Rectal smooth muscle tissue (tissue), 1 donor: ENCODE results near the gene ANKRD42.
"Not testable (repeated sequence)": the region's sequence is repeated elsewhere in the genome, so short reads cannot be mapped to it uniquely, and the experiment has no call there.

Experiments
- H3K27ac ChIP-seq: one replicate; pipeline ENCODE4 v1.7.0; 2013; ENCODE audit warnings: low read depth, low read length, inconsistent platforms
- H3K27me3 ChIP-seq: one replicate; pipeline ENCODE4 v1.7.0; 2013; ENCODE audit warnings: low read length; ENCODE audit not compliant: control insufficient read depth, insufficient read depth
- H3K36me3 ChIP-seq: one replicate; pipeline ENCODE4 v1.7.0; 2013; ENCODE audit warnings: low read length; ENCODE audit not compliant: control insufficient read depth, insufficient read depth
- H3K4me1 ChIP-seq: one replicate; pipeline ENCODE4 v1.7.0; 2013; ENCODE audit warnings: low read length; ENCODE audit not compliant: control insufficient read depth, insufficient read depth
- H3K4me3 ChIP-seq: one replicate; pipeline ENCODE4 v1.7.0; 2013; ENCODE audit warnings: low read length
- H3K9ac ChIP-seq: one replicate; pipeline ENCODE4 v1.7.0; 2013; ENCODE audit warnings: low read length

ANKRD42 gene

DNA sequence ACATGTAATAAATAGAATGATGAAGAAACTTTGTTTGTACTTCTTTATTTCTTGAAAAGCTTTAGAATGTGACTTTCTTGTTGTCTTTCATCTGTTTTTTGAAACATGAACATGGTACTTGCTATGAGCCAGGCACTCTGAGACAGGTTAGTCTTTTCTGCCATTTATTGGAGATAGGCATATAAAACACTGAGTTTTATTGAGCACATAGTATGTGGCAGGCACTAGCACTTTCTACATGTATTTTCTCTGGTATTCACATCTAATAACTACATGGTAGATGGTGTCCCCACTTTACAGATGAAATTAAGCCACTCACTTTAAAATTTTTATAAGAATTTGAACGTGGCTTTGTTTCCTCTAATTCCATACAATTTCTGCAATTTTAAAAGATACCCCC is 7.7 kb upstream of the ANKRD42 start:
- H3K9ac ChIP-seq: no peak overlapping the region
- peaks cover 25% of the 10 kb centered on the region for H3K36me3 ChIP-seq
- H3K27ac ChIP-seq: no peak overlapping the region
- no peak overlapping the region for H3K4me3 ChIP-seq
- no peaks in the 10 kb centered on the region for H3K27me3 ChIP-seq
- no peaks in the 10 kb centered on the region for H3K4me1 ChIP-seq

DNA sequence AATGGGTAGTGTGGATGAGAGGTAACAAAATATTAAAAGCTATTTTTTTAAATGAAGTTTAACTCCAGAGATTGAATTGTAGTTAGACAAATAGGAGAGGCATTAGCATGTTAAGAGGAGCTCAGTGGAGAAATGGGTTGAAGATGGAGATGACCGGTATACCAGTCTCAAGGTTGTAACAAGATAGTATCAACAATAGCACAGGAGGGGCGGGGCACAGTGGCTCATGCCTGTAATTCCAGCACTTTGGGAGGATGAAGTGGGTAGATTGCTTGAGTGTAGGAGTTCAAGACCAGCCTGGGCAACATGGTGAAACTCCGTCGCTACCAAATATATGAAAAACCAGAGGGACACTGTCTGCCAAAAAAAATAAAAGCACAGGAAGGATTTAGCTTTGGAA is 6.0 kb upstream of the ANKRD42 start:
- H3K27ac ChIP-seq: no peak overlapping the region
- no peak overlapping the region for H3K9ac ChIP-seq
- H3K36me3 ChIP-seq: peaks cover 22% of the 10 kb centered on the region
- H3K27me3 ChIP-seq: no peaks in the 10 kb centered on the region
- no peak overlapping the region for H3K4me3 ChIP-seq
- H3K4me1 ChIP-seq: peaks cover 3% of the 10 kb centered on the region

- no peaks in the 10 kb centered on the region for H3K27me3 ChIP-seq
- H3K4me1 ChIP-seq: peaks cover 14% of the 10 kb centered on the region
- no peak overlapping the region for H3K9ac ChIP-seq
- H3K36me3 ChIP-seq: peaks cover 8% of the 10 kb centered on the region
- H3K27ac ChIP-seq: no peak overlapping the region
- H3K4me3 ChIP-seq: no peak overlapping the region
Observed at GRCh38 chr11:83191491-83191890, 2.0 kb upstream of the ANKRD42 start.

DNA sequence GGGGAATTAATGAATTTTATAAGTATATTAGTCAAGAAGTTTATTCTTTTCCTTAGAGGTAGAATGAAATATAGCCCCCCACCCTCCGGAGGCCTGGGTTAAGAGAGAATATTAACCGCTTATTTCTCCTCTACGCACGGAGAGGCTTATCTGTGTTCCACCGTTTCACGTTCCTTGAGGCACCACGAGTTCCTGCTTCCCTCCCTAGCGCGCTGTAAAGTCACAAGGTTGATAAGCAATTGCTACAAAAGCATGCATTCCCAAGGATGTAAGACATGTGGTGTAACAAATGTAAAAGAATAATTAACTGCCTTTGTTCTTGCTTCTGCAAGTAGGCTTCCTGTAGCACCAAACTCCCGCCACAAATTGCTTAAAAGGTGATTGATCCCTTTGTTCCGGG is 1.5 kb upstream of the ANKRD42 start:
- Histone ChIP-seq H3K4me1 (peaks cover 14% of the 10 kb centered on the region), H3K27ac (no peak overlapping the region), H3K9ac (no peak overlapping the region), H3K4me3 (no peak overlapping the region), H3K36me3 (peaks cover 8% of the 10 kb centered on the region), H3K27me3 (no peaks in the 10 kb centered on the region)

DNA sequence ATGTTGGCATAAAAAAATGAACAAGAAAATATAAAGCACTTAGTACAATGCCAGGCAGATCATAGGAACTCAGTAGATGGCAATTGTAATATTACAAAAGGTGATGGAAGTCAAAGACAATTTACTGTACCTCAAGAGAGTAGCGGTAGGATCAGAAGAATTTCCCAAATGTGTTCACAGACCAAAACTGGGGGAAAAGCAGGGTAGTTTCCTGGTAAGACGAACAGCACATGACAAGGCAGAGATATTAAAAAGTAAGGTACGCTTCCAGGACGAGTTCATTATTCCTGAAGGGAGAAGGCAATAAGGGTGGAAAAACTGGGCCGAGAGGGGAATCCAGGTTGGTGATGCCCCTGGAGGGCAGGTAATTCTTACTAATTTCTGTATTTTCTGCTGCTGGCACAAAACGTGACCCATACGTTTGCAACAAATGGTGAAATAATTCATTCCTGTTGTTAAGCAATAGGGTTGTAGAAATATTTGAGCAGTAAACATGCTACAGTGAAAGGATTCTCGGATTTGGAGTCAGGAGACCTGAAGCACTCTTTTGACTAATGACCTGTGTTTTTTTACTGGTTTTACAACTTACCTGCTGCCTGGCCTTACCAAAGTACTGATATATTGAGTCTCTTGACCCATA is 786 bp upstream of the ANKRD42 start:
- no peaks in the 10 kb centered on the region for H3K27me3 ChIP-seq
- peak overlapping the region; percentile 97 for H3K4me3 ChIP-seq
- H3K36me3 ChIP-seq: peaks cover 8% of the 10 kb centered on the region
- H3K4me1 ChIP-seq: peaks cover 14% of the 10 kb centered on the region
- peak overlapping the region; percentile 93 for H3K9ac ChIP-seq
- peak overlapping the region; percentile 94 for H3K27ac ChIP-seq

GRCh38 chr11:83194281-83195142 is 1.0 kb downstream of the ANKRD42 start:
- H3K4me1 ChIP-seq: peaks cover 14% of the 10 kb centered on the region

DNA sequence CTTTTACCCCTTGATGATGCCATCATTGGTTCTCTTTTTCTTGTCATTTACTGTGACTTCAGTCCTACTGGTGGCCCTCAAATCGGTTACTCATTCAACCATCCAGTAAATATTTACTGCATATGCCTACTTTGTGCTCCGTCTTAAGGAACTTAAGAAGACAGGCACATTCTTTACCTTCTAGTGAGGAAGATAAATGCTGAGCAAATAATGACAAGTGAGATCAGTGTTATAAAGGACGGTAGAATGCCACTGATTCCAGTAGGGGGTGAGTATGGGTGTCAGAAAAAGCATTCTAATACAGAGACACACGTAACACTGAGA is 1.6 kb downstream of the ANKRD42 start:
- H3K27me3 ChIP-seq: no peaks in the 10 kb centered on the region
- H3K4me1 ChIP-seq: peaks cover 14% of the 10 kb centered on the region
- H3K36me3 ChIP-seq: peaks cover 2% of the 10 kb centered on the region
- peak overlapping the region; percentile 89 for H3K9ac ChIP-seq
- peak overlapping the region; percentile 51 for H3K27ac ChIP-seq
- H3K4me3 ChIP-seq: peak overlapping the region; percentile 97

More at GRCh38 chr11:83194281-83195142, 1.0 kb downstream of the ANKRD42 start:
- Histone ChIP-seq H3K36me3 (peaks cover 2% of the 10 kb centered on the region), H3K27me3 (no peaks in the 10 kb centered on the region), H3K4me3 (peak overlapping the region; percentile 97), H3K9ac (peak overlapping the region; percentile 89), H3K27ac (peak overlapping the region; percentile 94)

- no peak overlapping the region for H3K9ac ChIP-seq
- no peaks in the 10 kb centered on the region for H3K27me3 ChIP-seq
- H3K27ac ChIP-seq: no peak overlapping the region
- H3K36me3 ChIP-seq: peaks cover 2% of the 10 kb centered on the region
- no peak overlapping the region for H3K4me3 ChIP-seq
- peaks cover 14% of the 10 kb centered on the region for H3K4me1 ChIP-seq
Observed at GRCh38 chr11:83195649-83196048, 2.1 kb downstream of the ANKRD42 start.

- H3K4me1 ChIP-seq: peaks cover 5% of the 10 kb centered on the region
- H3K27ac ChIP-seq: no peak overlapping the region
- H3K4me3 ChIP-seq: no peak overlapping the region
- H3K36me3 ChIP-seq: no peaks in the 10 kb centered on the region
- no peak overlapping the region for H3K9ac ChIP-seq
- no peaks in the 10 kb centered on the region for H3K27me3 ChIP-seq
Observed at GRCh38 chr11:83200035-83200434, 6.5 kb downstream of the ANKRD42 start.

- Histone ChIP-seq H3K27ac (no peak overlapping the region), H3K9ac (no peak overlapping the region), H3K4me3 (no peak overlapping the region), H3K4me1 (no peaks in the 10 kb centered on the region), H3K36me3 (no peaks in the 10 kb centered on the region), H3K27me3 (no peaks in the 10 kb centered on the region)
Observed at GRCh38 chr11:83205608-83206185, 12.2 kb downstream of the ANKRD42 start.

- H3K36me3 ChIP-seq: no peaks in the 10 kb centered on the region
- no peak overlapping the region for H3K27ac ChIP-seq
- H3K4me1 ChIP-seq: no peaks in the 10 kb centered on the region
- H3K4me3 ChIP-seq: no peak overlapping the region
- no peaks in the 10 kb centered on the region for H3K27me3 ChIP-seq
- no peak overlapping the region for H3K9ac ChIP-seq
Observed at GRCh38 chr11:83206221-83206620, 12.7 kb downstream of the ANKRD42 start.

- H3K27me3 ChIP-seq, H3K9ac ChIP-seq, H3K4me1 ChIP-seq, H3K27ac ChIP-seq, H3K4me3 ChIP-seq, H3K36me3 ChIP-seq: not testable (repeated sequence)
Observed at GRCh38 chr11:83206771-83207382, 13.4 kb downstream of the ANKRD42 start.
